Nephron progenitor cell (in vitro differentiated cells): Measurements from ENCODE around the gene ZNF793.

Source experiments
- DNase-seq: peaks from one replicate; pipeline ENCODE4 v3.0.0; 2021
- H3K27ac Mint-ChIP-seq: 2 replicates; pipeline ENCODE4 v1.8.0; 2021; ENCODE audit warnings: mild to moderate bottlenecking, moderate library complexity, mixed read lengths
- H3K27me3 Mint-ChIP-seq: 2 replicates; pipeline ENCODE4 v1.8.0; 2021; ENCODE audit warnings: mild to moderate bottlenecking, low read depth, mixed read lengths; ENCODE audit not compliant: poor library complexity
- H3K36me3 Mint-ChIP-seq: 2 replicates; pipeline ENCODE4 v1.8.0; 2021; ENCODE audit warnings: low read depth, mixed read lengths
- H3K4me1 Mint-ChIP-seq: 2 replicates; pipeline ENCODE4 v1.8.0; 2021; ENCODE audit warnings: mixed read lengths
- H3K4me3 Mint-ChIP-seq: 2 replicates; pipeline ENCODE4 v1.8.0; 2021; ENCODE audit warnings: mild to moderate bottlenecking, moderate library complexity, mixed read lengths
- H3K9me3 Mint-ChIP-seq: 2 replicates; pipeline ENCODE4 v1.8.0; 2021; ENCODE audit warnings: mild to moderate bottlenecking, moderate library complexity, mixed read lengths
- TF ChIP-seq, protein P1 (sequence below): fragments of 200-600 bp; sonication (generic); IDR thresholded peaks from 2 replicates; pipeline ENCODE4 v1.5.0; 2021; ENCODE audit warnings: antibody characterized with exemption

The ZNF793 gene

DNA sequence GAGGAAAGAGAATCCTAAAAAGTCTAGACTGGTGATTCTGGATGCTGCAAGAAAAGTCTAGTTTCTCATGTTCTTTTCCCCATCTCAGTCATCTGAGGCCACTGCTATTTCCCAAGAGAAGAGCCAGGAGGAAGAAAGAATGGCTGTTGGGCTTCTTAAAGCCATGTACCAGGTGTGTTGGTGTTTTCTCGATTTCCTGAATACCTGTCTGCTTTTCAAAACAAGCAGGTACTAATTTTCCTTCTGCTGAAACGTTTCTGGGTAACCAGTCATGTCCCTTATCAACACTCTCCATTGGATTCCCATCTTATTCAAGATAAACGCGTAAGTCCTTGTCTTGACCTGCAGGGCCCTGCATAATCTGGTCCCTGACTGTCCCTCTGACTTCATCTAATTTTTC lies 36.5 kb upstream of the ZNF793 start:
- H3K27ac Mint-ChIP-seq: no peak overlapping the region
- H3K36me3 Mint-ChIP-seq: peaks cover 42% of the 10 kb centered on the region
- H3K4me3 Mint-ChIP-seq: peak overlapping the region; percentile 99
- H3K4me1 Mint-ChIP-seq: peaks cover 29% of the 10 kb centered on the region
- peaks cover 10% of the 10 kb centered on the region for H3K27me3 Mint-ChIP-seq
- DNase-seq: no peak
- peaks cover 52% of the 10 kb centered on the region for H3K9me3 Mint-ChIP-seq
- TF ChIP-seq, protein P1, sequence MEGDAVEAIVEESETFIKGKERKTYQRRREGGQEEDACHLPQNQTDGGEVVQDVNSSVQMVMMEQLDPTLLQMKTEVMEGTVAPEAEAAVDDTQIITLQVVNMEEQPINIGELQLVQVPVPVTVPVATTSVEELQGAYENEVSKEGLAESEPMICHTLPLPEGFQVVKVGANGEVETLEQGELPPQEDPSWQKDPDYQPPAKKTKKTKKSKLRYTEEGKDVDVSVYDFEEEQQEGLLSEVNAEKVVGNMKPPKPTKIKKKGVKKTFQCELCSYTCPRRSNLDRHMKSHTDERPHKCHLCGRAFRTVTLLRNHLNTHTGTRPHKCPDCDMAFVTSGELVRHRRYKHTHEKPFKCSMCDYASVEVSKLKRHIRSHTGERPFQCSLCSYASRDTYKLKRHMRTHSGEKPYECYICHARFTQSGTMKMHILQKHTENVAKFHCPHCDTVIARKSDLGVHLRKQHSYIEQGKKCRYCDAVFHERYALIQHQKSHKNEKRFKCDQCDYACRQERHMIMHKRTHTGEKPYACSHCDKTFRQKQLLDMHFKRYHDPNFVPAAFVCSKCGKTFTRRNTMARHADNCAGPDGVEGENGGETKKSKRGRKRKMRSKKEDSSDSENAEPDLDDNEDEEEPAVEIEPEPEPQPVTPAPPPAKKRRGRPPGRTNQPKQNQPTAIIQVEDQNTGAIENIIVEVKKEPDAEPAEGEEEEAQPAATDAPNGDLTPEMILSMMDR: no peak

DNA sequence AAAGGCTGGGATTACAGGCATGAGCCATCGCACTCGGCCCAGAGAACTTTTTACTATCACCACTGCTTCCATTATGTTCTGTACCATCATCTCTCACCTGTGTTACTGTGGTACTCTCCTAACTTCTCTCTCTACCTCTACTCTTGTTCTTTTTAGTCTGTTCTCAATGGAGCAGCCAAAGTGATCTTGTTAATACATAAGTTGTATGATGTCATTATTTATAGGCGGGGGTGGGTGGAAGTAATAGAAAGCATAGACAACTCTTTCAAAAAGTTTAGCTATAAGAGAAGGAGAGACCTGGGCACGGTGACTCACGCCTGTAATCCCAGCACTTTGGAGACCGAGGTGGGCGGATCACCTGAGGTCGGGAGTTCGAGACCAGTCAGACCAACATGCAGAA lies 34.6 kb upstream of the ZNF793 start:
- peaks cover 22% of the 10 kb centered on the region for H3K4me1 Mint-ChIP-seq
- peaks cover 33% of the 10 kb centered on the region for H3K9me3 Mint-ChIP-seq
- peaks cover 6% of the 10 kb centered on the region for H3K27me3 Mint-ChIP-seq
- H3K27ac Mint-ChIP-seq: no peak overlapping the region
- DNase-seq: no peak
- TF ChIP-seq, protein P1: no peak
- no peak overlapping the region for H3K4me3 Mint-ChIP-seq
- H3K36me3 Mint-ChIP-seq: peaks cover 25% of the 10 kb centered on the region

DNA sequence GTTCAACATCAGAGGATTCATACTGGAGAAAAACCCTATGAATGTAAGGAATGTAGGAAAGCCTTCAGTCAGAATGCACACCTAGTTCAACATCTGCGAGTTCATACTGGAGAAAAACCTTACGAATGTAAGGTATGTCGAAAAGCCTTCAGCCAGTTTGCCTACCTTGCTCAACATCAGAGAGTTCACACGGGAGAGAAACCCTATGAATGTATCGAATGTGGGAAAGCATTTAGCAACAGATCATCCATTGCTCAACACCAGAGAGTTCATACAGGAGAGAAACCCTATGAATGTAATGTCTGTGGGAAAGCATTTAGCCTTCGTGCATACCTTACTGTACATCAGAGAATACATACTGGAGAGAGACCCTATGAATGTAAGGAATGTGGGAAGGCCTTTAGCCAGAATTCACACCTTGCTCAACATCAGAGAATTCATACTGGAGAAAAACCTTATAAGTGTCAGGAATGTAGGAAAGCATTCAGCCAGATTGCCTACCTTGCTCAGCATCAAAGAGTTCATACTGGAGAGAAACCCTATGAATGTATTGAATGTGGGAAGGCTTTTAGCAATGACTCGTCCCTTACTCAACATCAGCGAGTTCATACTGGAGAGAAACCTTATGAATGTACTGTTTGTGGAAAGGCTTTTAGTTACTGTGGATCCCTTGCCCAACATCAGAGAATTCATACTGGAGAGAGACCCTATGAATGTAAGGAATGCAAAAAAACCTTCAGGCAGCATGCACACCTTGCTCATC lies 22.2 kb upstream of the ZNF793 start:
- no peak overlapping the region for H3K4me3 Mint-ChIP-seq
- H3K9me3 Mint-ChIP-seq: peaks cover 40% of the 10 kb centered on the region
- peaks cover 24% of the 10 kb centered on the region for H3K36me3 Mint-ChIP-seq
- no peak for DNase-seq
- peaks cover 5% of the 10 kb centered on the region for H3K27me3 Mint-ChIP-seq
- no peak overlapping the region for H3K27ac Mint-ChIP-seq
- H3K4me1 Mint-ChIP-seq: no peaks in the 10 kb centered on the region
- TF ChIP-seq, protein P1: no peak

DNA sequence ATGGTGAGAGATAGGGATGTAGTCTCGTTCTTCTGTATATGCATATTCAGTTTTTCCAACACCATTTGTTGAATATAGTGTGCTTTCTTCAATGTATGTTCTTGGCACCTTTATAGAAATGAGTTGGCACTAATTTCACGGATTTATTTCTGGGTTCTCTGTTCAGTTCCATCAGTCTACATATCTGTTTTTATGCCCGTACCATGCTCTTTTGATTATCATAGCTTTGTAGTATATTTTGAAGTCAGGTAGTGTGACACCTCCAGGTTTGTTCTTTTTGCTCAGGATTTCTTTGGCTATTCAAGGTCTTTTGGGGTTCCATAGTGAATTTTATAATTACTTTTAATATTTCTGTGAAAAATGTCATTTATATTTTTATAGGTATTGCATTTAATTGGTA lies 14.5 kb upstream of the ZNF793 start:
- H3K27me3 Mint-ChIP-seq: no peaks in the 10 kb centered on the region
- no peak overlapping the region for H3K27ac Mint-ChIP-seq
- no peak overlapping the region for H3K4me3 Mint-ChIP-seq
- TF ChIP-seq, protein P1: no peak
- no peak for DNase-seq
- H3K9me3 Mint-ChIP-seq: peaks cover 95% of the 10 kb centered on the region
- H3K36me3 Mint-ChIP-seq: peaks cover 17% of the 10 kb centered on the region
- H3K4me1 Mint-ChIP-seq: no peaks in the 10 kb centered on the region

GRCh38 chr19:37505958-37506386 lies 767 bp upstream of the ZNF793 start:
- DNase-seq: no peak
- Mint-ChIP-seq H3K4me3 (no peak overlapping the region), H3K27me3 (no peaks in the 10 kb centered on the region), H3K36me3 (peaks cover 61% of the 10 kb centered on the region), H3K27ac (no peak overlapping the region), H3K4me1 (no peaks in the 10 kb centered on the region), H3K9me3 (peaks cover 17% of the 10 kb centered on the region)
- TF ChIP-seq, protein P1: no peak

DNA sequence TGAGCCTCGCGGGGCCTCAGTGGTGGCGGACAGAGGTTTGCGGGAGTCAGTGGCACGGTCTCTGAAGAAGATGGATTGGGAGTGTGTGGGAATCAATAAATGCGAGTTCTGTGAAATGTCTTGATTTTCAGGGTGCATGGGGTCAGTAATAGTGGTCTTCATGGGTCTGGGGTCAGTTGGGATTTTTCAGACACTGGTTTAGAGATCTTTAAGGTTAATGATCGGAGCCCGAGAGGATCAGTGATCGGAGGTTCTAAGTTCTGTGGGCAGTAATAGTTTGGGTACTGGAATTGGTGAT lies 377 bp downstream of the ZNF793 start:
- no peak overlapping the region for H3K4me3 Mint-ChIP-seq
- no peaks in the 10 kb centered on the region for H3K27me3 Mint-ChIP-seq
- H3K36me3 Mint-ChIP-seq: peaks cover 62% of the 10 kb centered on the region

More for the DNA sequence above, 377 bp downstream of the ZNF793 start:
- H3K27ac Mint-ChIP-seq: no peak overlapping the region
- DNase-seq: no peak
- H3K9me3 Mint-ChIP-seq: peaks cover 18% of the 10 kb centered on the region
- no peaks in the 10 kb centered on the region for H3K4me1 Mint-ChIP-seq
- TF ChIP-seq, protein P1: no peak
